ENCODE results near the gene OAS2. TPM values are rescaled to one million over a fixed set of nuclear protein-coding genes. Genes with fewer than 3 reads are reported as not detected.

Gene OAS2
- total and polyA plus RNA-seq, 10 of the 15 experiments (the other 5 are each of a cell fraction or from before 2014, with no cell fraction given) = 32.4 to 290 (median 90.2) TPM

GRCh38 chr12:112969547-112970306 is 8.6 kb upstream of the OAS2 start:
- FAIRE-seq (no peak), DNase-seq (ENCODE audit: low read depth, low spot score) (no peak), ATAC-seq (no peak)
- Histone ChIP-seq H3K9me3 (replicated peaks; ENCODE audit: control insufficient read depth, insufficient read depth, low read length) (no peaks in the 10 kb centered on the region), H3K4me2 (ENCODE audit: control insufficient read depth, insufficient read depth) (no peak overlapping the region), H3K79me2 (ENCODE audit: control insufficient read depth, insufficient read depth, low read length) (no peaks in the 10 kb centered on the region), H3K36me3 (ENCODE audit: control insufficient read depth in 2 of 2, insufficient read depth in 2 of 2, low read length in 1 of 2) (peaks cover 3 to 8% of the 10 kb centered on the region in 2 experiments; a peak in 3 of 4 replicates), H3K27me3 (replicated peaks in 1 of 2; ENCODE audit: control insufficient read depth in 2 of 2, insufficient read depth in 2 of 2, low read length in 1 of 2) (no peaks in the 10 kb centered on the region), H3K27ac (ENCODE audit: control insufficient read depth, insufficient read depth) (no peak overlapping the region), H4K20me1 (ENCODE audit: control insufficient read depth, insufficient read depth) (no peaks in the 10 kb centered on the region), H3K4me3 (no peak overlapping the region), H2AFZ (ENCODE audit: control insufficient read depth, low read depth, low read length) (no peak overlapping the region), H3K4me1 (ENCODE audit: control insufficient read depth, insufficient read depth, low read length) (no peaks in the 10 kb centered on the region), H3K9ac (ENCODE audit: control insufficient read depth, insufficient read depth, low read length) (no peak overlapping the region)
- TF ChIP-seq ELK1 (IDR thresholded peaks at IDR 0.05; ENCODE audit: low read depth, low read length) (no peak), SKIL (IDR thresholded peaks at IDR 0.05; ENCODE audit: low read depth, poor library complexity, severe bottlenecking) (no peak)
- WGBS (ENCODE audit: insufficient coverage, insufficient replicate concordance, low lambda C conversion rate, missing lambda C conversion rate) = 85% methylated on average over 8 of the region's 8 CpGs
- SMC1A ChIA-PET (ENCODE audit: uncharacterized antibody, unreplicated experiment) = interaction anchor here (0.6 kb wide), 1 partner anchor 32 kb away, joined by 3 read pairs; no protein-coding TSS in a partner anchor
- in situ Hi-C loops (cut with MboI) = no loop called here
- RAD21 ChIA-PET (ENCODE audit: unreplicated experiment) = no interaction called here
- CTCF ChIA-PET = no interaction called here
- BruUV-seq (replicated peaks) = no TSS peak
- intact Hi-C loops (cut with micrococcal nuclease; ENCODE audit: unreplicated experiment) = no loop called here
- POLR2A ChIA-PET = no interaction called here
